Glomerular endothelial cell (primary cell): Measurements from ENCODE around the gene INTU. TPM values are rescaled to one million over a fixed set of nuclear protein-coding genes. Genes with fewer than 3 reads are reported as not detected.

Source experiments
- DNase-seq: peaks from one replicate; pipeline ENCODE4 v3.0.0-alpha.2; 2011; ENCODE audit warnings: low read depth, low spot score; ENCODE audit errors: extremely low read depth
- total RNA-seq: library from RNA; depleted of rRNA; stranded (reverse); fragments of >200 nt; gene quantifications from 2 replicates; pipeline ENCODE4 v1.2.3, GENCODE V29; 2015

Gene INTU
- total RNA-seq, 1 donor from 2014 or later = 8.1 TPM

DNA sequence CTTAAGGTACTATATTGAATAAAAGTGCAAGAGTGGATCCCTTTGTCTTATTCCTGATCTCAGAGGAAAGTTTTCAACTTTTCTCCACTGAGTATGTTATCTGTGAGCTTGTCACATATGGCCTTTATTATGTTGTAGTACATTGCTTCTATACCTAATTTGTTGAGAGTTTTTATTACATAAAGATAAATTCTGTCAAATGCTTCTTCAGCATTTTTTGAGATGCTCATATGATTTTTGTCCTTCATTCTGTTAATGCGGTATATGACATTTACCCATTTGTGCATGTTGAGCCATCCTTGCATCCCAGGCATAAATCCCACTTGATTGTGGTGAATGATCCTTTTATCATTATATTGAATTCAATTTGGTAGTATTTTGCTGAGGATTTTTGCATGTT lies 108.5 kb downstream of the INTU start:
- no peak for DNase-seq

DNA sequence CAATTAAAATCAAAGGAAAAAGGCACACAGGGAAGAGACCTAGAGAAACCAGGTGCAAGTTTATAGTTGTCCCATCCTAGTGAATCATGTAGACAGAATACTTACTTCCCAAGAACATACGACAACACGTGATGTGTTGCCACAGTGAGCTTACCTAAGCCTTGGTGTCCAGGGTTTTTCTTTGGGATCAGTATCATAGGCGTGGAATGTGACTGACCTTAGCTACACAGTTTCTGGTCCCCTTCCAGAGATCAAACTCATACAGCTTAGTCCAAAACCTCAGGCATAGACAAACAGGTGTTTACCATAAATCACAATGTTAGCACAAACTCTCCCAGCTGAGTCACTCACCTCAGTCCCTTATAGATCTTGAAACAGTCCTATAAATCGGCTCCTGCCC lies 115.1 kb downstream of the INTU start:
- DNase-seq = no peak

DNA sequence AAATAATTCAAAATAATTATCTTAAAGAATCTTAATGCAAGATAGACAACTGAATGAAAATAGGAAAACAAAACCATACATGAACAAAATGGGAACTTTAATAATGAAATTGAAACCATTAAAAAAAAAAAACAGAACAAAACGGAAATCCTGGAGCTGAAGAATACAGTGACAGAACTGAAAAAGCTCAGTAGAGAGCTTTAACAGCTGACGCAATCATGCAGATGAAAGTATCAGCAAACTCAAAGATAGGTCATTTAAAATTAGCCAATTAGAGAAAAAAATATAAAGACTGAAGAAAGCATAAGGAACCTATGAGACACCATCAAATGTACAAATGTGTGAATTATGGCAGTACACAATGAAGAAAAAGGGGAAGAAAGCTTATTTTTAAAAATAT lies 116.2 kb downstream of the INTU start:
- no peak for DNase-seq

DNA sequence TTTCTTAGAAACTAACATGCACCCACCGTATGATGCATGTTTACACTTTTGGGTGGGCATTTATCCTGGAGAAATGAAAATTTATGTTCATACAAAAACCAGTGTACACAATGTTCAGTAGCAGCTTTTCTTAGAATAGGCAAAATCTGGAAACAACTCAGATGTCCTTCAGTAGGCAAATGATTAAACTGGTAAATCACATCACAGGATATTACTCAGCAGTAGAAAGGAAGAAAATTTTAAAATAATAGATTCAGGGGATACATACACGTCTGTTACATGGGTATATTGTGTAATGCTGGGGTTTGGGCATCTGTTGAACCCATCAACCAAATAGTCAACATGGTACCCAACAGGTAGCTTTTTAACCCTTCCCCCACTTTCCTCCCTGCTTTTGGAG lies 124.1 kb downstream of the INTU start:
- DNase-seq = no peak

DNA sequence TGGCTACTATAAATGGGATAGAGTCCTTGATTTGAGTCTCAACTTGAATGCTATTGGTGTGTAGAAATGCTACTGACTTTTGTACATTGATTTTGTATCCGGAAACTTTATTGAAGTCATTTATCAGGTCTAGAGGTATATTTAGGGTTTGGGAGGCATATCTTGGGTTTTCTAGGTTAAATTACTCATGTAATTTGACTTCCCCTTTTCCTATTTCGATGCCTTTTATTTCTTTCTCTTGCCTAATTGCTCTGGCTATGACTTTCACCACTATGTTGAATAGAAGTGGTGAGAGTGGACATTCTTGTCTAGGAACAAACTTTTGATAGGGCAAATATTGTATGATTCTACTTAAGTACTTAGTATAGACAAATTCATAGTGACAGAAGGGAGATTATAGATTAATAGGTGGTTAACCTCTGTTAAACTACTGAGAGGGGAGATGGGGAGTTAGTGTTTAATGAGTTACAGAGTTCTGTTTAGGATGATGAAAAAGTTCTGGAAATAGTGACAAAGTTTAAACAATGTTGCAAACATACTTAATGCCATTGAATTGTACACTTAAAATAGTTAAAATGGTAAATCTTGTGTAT lies 126.6 kb downstream of the INTU start:
- no peak for DNase-seq

DNA sequence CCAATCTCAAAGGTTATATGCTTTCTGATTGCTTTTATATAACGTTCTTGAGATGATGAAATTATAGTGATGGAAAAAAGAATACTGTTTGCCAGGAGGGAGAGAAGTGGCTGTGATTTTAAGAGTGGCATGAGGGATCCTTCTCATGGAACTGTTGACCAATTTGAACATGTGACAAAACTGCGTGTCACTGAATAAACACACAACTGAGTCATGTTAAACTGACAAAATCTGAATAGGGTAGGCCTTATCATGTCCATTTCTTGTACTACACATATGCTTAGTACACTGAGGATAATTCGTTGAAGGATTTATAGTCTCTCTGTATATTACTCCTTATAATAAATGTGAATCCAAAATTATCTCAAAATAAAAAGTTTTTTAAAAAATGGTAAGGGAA lies 127.1 kb downstream of the INTU start:
- no peak for DNase-seq

DNA sequence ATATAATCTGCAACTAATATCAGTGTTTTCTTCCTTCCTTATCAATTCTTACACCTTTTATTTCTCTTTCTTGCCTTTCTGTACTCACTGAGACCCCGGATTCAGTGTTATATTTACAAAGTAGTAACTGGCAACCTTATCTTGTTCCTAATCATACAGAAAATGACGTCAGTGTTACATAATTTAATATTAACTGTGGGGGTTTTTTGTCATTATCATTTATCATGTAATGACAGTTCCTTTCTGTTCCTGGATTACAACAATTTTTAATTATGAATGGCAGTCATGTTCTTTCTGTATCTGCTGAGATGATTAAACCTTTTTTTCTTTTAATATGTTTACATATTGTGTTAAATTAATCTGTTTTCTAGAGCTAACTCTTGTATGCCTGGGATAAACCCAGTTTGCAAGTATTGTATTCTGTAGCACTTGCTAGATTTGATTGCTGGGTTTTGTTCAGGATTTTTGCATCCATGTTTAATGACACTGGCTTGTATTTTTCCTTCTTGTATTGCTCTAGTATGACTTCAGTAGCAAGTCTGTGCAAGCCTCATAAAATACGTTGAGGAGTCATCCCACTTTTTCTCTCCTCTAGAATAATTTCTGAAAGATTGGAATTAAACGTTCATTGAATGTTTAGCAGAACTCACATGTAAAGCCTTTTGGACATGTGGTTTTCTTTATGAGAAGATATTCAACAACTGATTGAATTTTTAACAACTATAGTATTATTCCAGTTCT lies 138.9 kb downstream of the INTU start:
- DNase-seq = no peak

DNA sequence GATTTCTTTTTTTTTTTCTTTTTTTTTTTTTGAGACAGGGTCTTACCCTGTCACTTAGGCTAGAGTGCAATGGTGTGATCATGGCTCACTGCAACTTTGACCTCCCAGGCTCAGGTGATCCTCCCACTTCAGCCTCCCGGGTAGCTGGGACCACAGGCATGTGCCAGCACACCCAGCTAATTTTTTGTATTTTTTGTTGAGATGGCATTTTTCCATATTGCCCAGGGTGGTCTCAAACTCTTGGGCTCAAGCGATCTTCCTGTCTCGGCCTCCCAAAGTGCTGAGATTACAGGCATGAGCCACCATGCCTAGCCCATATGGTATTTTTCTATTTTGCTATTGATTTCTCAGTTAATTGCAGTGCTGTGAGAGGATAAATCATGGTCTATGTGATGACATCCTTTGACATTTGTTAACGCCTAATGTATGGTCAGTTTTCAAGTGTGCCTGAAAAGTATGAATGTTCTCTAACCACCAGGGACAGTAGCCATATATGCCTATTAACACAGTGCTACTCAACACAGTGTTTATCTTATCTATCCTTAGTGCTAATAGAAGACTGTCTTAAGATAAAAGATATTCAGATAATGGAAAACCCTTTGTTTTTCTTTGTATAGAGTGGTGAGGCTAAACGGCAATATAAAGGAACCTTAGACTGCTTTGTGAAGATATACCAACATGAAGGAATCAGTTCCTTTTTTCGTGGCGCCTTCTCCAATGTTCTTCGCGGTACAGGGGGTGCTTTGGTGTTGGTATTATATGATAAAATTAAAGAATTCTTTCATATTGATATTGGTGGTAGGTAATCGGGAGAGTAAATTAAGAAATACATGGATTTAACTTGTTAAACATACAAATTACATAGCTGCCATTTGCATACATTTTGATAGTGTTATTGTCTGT lies 140.3 kb downstream of the INTU start:
- no peak for DNase-seq

DNA sequence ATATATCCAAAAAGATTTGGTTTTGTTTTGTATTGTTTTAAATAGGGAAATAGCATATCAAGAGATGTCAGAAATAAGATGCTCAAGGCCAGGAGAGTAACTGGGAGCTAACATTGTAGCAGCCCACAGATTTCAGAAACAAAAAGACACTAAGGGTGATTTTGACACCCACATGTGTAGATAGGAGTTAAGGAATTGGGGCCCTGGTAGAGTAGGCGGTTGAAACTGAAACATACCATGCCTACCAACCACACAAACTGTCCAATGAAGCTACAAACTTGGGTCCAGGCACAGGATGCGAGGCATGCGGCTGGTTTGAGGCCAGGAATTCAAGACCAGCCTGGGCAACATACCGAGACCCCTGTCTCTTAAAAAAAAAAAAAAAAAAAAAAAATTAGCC lies 143.1 kb downstream of the INTU start:
- no peak for DNase-seq

Other genes with a start within 250 kb of the INTU start
- gene SLC25A31, start 97.4 kb downstream of the INTU start, total RNA-seq = not detected in 2 replicates
- 6.0 and 6.9 TPM in 2 replicates for gene HSPA4L, start 149.4 kb downstream of the INTU start, total RNA-seq
- 7.4 and 9.1 TPM in 2 replicates for gene PLK4, start 247.9 kb downstream of the INTU start, total RNA-seq